ENCODE data around the gene EPHA7. TPM values are rescaled to one million over a fixed set of nuclear protein-coding genes. Genes with fewer than 3 reads are reported as not detected.

EPHA7 gene
- total RNA-seq, 1 donor from 2014 or later: 12.4 TPM

- TF ChIP-seq CTCF (IDR thresholded peaks at IDR 0.05; ENCODE audit: unreplicated experiment): no peak
- H3K9me3 Mint-ChIP-seq: no peaks in the 10 kb centered on the region
- no peak overlapping the region for H3K27ac Mint-ChIP-seq
- H3K4me1 Mint-ChIP-seq: no peaks in the 10 kb centered on the region
- no peaks in the 10 kb centered on the region for H3K27me3 Mint-ChIP-seq (ENCODE audit: low read depth)
- H3K36me3 Mint-ChIP-seq: no peaks in the 10 kb centered on the region
- DNase-seq (ENCODE audit: low spot score in 2 of 2, unreplicated experiment in 2 of 2): no peak
- H3K4me3 Mint-ChIP-seq: no peak overlapping the region
These were observed 166.4 kb downstream of the EPHA7 start for GRCh38 chr6:93252930-93253329.

- no peak for DNase-seq (ENCODE audit: low spot score in 2 of 2, unreplicated experiment in 2 of 2)
- no peaks in the 10 kb centered on the region for H3K4me1 Mint-ChIP-seq
- no peaks in the 10 kb centered on the region for H3K27me3 Mint-ChIP-seq (ENCODE audit: low read depth)
- no peak overlapping the region for H3K27ac Mint-ChIP-seq
- H3K4me3 Mint-ChIP-seq: no peak overlapping the region
- no peaks in the 10 kb centered on the region for H3K36me3 Mint-ChIP-seq
- TF ChIP-seq CTCF (IDR thresholded peaks at IDR 0.05; ENCODE audit: unreplicated experiment): no peak
- H3K9me3 Mint-ChIP-seq: no peaks in the 10 kb centered on the region
These were observed 170.7 kb downstream of the EPHA7 start for GRCh38 chr6:93248631-93249030.

- TF ChIP-seq CTCF (IDR thresholded peaks at IDR 0.05; ENCODE audit: unreplicated experiment): no peak
- no peak overlapping the region for H3K4me3 Mint-ChIP-seq
- H3K27me3 Mint-ChIP-seq (ENCODE audit: low read depth): no peaks in the 10 kb centered on the region
- H3K27ac Mint-ChIP-seq: no peak overlapping the region
- peaks cover 4% of the 10 kb centered on the region for H3K4me1 Mint-ChIP-seq
- no peak for DNase-seq (ENCODE audit: low spot score in 2 of 2, unreplicated experiment in 2 of 2)
- no peaks in the 10 kb centered on the region for H3K36me3 Mint-ChIP-seq
- H3K9me3 Mint-ChIP-seq: no peaks in the 10 kb centered on the region
These were observed 176.1 kb downstream of the EPHA7 start for GRCh38 chr6:93243231-93243778.

- no peak overlapping the region for H3K4me3 Mint-ChIP-seq
- H3K27me3 Mint-ChIP-seq (ENCODE audit: low read depth): no peaks in the 10 kb centered on the region
- no peaks in the 10 kb centered on the region for H3K36me3 Mint-ChIP-seq
- H3K9me3 Mint-ChIP-seq: no peaks in the 10 kb centered on the region
- H3K27ac Mint-ChIP-seq: no peak overlapping the region
- TF ChIP-seq CTCF (IDR thresholded peaks at IDR 0.05; ENCODE audit: unreplicated experiment): no peak
- H3K4me1 Mint-ChIP-seq: peaks cover 4% of the 10 kb centered on the region
- DNase-seq (ENCODE audit: low spot score in 2 of 2, unreplicated experiment in 2 of 2): no peak
These were observed 177.3 kb downstream of the EPHA7 start for GRCh38 chr6:93242049-93242448.

- peaks cover 4% of the 10 kb centered on the region for H3K4me1 Mint-ChIP-seq
- no peaks in the 10 kb centered on the region for H3K36me3 Mint-ChIP-seq
- no peak overlapping the region for H3K27ac Mint-ChIP-seq
- no peak for DNase-seq (ENCODE audit: low spot score in 2 of 2, unreplicated experiment in 2 of 2)
- H3K9me3 Mint-ChIP-seq: no peaks in the 10 kb centered on the region
- no peaks in the 10 kb centered on the region for H3K27me3 Mint-ChIP-seq (ENCODE audit: low read depth)
- TF ChIP-seq CTCF (IDR thresholded peaks at IDR 0.05; ENCODE audit: unreplicated experiment): no peak
- no peak overlapping the region for H3K4me3 Mint-ChIP-seq
These were observed 180.7 kb downstream of the EPHA7 start for GRCh38 chr6:93238632-93239031.

GRCh38 chr6:93235775-93236174 lies 183.6 kb downstream of the EPHA7 start:
- TF ChIP-seq CTCF (IDR thresholded peaks at IDR 0.05; ENCODE audit: unreplicated experiment): no peak
- Mint-ChIP-seq H3K4me3 (no peak overlapping the region), H3K4me1 (peaks cover 2% of the 10 kb centered on the region), H3K27ac (no peak overlapping the region), H3K27me3 (ENCODE audit: low read depth) (no peaks in the 10 kb centered on the region), H3K9me3 (no peaks in the 10 kb centered on the region), H3K36me3 (no peaks in the 10 kb centered on the region)
- no peak for DNase-seq (ENCODE audit: low spot score in 2 of 2, unreplicated experiment in 2 of 2)

Data from mesothelial cell of epicardium (in vitro differentiated cells).